ENCODE data around the gene GLI1.

GRCh38 chr12:57451233-57451778 is 8.3 kb upstream of the GLI1 start:
- TF ChIP-seq EP300 (IDR thresholded peaks at IDR 0.05) (no peak), TP53 (CRISPR knock-in tag; IDR thresholded peaks at IDR 0.05) (no peak), CTCF (IDR thresholded peaks at IDR 0.05) (no peak), POLR2A (IDR thresholded peaks at IDR 0.05; ENCODE audit: low read length) (no peak)
